ENCODE results near the gene TPSD1. TPM values are rescaled to one million over a fixed set of nuclear protein-coding genes. Genes with fewer than 3 reads are reported as not detected.
"Not testable (repeated sequence)": the region's sequence is repeated elsewhere in the genome, so short reads cannot be mapped to it uniquely, and the experiment has no call there.

TPSD1 gene
- total RNA-seq: 5.0 TPM

DNA sequence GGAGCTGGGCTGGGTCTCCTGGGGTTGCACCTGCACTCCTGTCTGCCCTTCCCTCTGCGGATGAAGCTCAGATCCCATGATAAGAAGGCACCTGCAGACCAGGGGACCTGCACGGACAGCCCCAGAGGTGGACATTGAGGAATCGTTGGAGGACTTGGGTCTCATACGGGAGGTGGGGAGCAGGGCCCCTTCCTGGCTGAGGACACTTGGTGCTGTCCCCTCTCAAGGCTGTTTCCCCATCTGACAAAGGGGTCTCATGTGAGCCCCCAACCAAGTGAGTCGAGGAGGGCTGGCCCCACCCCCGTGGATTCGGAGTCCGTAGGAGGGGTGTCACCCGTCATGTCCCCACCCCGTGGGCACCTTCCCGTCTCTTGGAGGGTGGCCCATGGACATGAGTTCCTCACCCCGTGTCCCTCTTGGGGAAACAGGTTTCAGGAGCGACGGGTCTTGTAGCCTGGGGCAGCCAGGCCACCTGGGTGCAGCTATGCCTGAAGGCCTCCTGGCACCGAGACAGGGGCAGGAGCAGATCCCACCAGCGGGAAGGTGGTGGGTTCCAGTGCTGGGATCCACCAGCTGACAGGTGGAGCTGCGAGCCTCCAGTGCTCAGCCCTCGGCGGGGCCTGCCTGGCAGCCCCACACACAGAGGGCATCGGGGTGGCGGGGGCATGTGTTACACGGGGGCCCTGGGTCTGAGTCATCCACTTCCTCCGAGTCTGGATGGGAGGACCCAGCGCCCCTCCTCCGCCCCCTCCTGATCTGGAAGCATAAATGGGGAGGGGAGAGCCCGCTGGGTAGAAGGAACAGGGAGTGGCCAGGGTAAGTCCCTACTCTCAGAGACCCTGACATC lies at the start of gene TPSD1:
TPSD1 (plus strand) TSS at position 794 of the 847 bp plus-strand sequence. CDS start 212 bp downstream, outside the sequence.
- DNase-seq (ENCODE audit: low spot score): not testable (repeated sequence)

DNA sequence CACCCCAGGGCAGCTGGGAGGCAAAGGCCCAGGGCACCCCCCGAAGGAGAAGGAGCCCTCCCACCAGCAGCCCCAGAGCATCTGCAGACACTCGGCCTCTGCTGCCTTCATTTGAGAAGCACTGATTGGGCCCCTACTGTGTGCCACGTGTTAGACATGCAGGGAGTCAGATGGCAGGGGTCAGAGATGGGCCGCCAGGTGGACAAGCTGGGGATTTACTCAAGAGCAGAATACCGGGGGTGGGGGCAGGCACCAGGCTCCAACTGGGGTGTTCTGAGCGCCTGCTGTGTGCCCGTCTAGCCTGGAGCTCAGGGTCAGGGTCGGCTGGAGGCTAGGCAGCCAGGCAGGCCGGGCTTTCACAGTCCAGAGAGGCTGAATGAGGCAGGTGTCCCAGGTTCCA lies 49.5 kb upstream of the TPSD1 start:
- no peak for DNase-seq (ENCODE audit: low spot score)

DNA sequence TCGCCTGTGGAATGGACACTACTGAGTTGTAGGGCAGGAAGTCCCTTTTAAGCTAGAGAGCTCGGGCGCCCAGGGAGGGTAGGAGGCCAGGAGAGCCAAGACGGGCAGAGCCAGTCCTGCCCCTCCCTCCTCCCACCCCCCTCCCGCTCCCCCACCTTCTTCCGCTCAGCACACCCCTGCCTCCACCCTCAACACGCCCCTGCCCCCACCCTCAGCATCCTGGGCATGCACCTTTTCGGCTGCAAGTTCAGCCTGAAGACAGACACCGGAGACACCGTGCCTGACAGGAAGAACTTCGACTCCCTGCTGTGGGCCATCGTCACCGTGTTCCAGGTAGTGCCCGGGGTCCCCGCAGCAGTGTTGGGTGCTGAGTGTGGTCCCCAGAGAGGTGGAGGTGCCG lies 49.1 kb upstream of the TPSD1 start:
- no peak for DNase-seq (ENCODE audit: low spot score)

DNA sequence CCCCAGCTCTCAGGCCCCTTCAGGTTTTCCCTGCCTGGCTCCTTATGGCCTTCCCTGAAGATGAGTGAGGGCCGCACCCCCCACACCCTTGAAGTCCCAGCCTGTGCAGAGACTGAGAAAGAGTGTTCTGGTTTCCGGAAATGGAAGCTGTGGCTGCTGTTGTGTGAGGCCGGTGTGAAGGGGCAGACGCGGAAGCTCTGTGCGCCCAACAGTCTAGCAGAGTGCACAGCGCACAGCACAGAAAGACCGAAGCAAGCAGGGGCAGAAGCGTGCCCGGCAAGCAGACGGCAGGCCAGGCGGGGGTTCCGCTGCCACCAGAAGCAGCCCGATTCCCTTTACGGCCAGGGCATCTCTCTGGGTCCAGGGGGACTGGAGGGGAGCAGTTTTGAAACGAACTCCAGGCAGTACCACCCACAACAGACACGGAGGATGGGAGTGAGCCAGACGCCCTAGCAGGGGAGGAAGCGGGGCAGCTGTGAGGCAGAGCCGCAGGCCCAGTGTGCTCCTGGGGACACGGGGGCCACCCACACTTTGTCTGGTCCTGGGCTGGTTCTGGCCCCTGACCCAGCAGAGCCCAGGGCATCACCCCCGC lies 47.5 kb upstream of the TPSD1 start:
- DNase-seq (ENCODE audit: low spot score): no peak

DNA sequence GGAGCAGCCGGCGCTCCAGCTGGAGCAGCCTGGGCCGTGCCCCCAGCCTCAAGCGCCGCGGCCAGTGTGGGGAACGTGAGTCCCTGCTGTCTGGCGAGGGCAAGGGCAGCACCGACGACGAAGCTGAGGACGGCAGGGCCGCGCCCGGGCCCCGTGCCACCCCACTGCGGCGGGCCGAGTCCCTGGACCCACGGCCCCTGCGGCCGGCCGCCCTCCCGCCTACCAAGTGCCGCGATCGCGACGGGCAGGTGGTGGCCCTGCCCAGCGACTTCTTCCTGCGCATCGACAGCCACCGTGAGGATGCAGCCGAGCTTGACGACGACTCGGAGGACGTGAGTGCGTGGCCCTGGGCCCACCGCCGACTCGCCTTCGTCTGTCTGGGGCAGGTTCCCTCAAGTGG lies 46.8 kb upstream of the TPSD1 start:
- DNase-seq (ENCODE audit: low spot score): no peak

DNA sequence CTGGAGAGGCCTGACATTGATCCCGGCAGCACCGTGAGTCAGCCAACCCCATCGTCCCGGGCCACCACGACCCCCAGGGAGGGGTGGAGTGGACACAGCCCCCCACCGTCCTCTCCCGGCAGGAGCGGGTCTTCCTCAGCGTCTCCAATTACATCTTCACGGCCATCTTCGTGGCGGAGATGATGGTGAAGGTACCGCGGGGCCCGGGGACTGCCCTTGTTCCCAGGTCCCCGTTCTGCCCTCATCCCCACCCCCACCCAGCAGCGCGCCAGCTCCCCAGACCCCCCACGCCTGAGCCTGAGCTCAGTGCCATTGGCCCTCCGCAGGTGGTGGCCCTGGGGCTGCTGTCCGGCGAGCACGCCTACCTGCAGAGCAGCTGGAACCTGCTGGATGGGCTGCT lies 45.4 kb upstream of the TPSD1 start:
- DNase-seq (ENCODE audit: low spot score): no peak

DNA sequence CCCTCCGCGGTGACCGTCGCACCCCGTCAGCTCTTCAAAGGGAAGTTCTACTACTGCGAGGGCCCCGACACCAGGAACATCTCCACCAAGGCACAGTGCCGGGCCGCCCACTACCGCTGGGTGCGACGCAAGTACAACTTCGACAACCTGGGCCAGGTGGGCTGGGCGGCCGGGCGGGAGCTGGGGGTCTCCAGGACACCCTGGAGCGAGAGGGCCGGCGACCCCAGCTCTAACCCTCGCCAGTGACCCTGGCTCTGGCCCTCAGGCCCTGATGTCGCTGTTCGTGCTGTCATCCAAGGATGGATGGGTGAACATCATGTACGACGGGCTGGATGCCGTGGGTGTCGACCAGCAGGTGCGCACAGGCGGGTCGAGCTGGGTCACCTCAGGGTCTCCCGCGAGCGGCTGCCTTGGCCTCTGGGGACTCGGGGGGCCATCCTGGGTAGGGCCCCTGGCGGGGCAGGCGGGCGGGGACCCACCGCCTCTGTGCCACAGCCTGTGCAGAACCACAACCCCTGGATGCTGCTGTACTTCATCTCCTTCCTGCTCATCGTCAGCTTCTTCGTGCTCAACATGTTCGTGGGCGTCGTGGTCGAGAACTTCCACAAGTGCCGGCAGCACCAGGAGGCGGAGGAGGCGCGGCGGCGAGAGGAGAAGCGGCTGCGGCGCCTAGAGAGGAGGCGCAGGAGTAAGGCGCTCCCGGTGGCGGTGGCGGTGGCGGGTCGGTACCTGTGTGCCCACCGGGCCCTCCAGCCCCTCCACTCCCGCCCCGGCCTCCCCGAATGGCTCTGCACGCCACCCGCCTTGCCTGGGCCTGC lies 44.2 kb upstream of the TPSD1 start:
- DNase-seq (ENCODE audit: low spot score): no peak

DNA sequence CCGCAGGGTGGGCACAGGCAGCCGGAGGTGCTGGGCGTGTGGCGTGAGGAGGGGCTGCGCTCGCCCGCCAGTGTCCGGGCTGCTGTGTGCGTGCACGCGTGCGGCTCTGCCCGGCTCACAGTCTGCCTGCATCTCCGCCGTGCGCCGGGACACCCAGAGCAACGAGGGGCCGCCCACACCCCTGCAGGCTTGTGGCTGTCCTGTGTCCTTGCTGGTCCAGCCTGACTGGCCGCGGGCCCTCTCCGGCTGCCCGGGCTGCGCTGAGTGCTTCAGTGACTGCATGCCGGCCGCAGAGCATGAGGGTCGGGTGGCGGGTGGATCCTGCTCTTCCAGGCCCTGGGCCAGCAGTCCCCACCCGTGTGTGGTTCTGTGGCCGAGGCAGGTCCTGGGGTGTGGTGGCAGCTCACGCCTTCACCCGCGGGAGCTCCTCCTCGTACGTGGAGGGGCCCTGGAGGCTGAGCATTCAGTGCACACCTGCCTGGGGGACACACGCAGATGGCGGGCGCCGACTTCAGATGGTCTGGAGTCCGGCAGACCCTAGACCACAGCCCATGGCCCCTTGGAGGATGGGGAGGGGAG lies 43.2 kb upstream of the TPSD1 start:
- no peak for DNase-seq (ENCODE audit: low spot score)

DNA sequence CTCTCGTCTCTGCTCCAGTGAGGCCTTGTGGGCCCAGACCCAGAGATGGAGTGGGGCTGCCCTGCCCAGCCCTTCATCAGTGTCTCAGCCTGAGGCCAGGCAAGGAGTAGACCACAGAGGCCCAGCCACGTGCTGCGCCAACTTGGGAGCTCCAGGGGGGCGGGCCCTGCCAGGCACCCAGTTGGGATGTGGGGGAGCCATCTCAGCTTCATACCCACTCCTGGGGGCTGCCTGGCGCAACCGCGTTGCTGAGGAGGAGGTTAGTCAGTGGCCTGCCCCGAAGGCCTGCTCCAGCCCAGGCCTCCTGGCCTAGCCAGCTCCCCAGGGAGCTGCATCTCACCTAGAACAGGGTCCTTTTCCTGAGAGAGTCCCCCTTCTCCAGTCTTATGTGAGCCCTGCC lies 42.6 kb upstream of the TPSD1 start:
- no peak for DNase-seq (ENCODE audit: low spot score)

DNA sequence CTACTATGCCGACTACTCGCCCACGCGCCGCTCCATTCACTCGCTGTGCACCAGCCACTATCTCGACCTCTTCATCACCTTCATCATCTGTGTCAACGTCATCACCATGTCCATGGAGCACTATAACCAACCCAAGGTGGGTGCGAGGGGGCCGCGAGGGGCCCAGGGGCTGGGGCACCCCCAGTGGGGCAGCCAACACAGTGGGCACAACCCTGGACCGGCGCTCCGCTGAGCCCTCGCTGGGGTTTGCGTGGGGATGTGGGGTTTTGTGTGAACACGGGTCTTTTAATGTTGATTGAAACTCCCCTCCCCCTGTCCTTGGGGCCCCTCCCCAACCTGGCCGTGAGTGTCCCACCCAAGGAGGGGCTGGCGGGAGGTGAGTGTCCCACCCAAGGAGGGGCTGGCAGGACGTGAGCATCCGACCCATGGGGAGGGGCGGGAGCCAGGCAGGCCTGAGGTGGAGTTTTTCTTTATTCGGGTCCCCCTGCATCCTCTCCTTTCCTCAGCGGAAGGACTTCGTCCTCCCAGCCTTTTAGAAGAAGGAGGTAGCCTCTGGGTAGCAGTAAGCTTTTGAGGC lies 42.0 kb upstream of the TPSD1 start:
- no peak for DNase-seq (ENCODE audit: low spot score)

DNA sequence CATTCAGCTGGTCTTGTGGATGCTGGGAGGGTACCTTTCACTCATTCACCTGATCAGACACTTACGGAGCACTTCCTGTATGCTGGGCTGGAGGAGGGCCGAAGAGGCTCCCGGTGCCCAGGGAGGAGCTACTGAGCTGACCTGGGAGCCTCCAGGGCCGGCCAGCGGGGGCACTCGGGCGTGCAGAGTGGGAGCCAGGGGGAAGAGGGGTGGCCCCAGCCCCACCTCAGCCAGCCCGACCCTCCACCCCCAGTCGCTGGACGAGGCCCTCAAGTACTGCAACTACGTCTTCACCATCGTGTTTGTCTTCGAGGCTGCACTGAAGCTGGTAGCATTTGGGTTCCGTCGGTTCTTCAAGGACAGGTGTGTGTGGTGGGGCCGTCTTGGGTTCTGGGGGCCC lies 41.1 kb upstream of the TPSD1 start:
- DNase-seq (ENCODE audit: low spot score): no peak

DNA sequence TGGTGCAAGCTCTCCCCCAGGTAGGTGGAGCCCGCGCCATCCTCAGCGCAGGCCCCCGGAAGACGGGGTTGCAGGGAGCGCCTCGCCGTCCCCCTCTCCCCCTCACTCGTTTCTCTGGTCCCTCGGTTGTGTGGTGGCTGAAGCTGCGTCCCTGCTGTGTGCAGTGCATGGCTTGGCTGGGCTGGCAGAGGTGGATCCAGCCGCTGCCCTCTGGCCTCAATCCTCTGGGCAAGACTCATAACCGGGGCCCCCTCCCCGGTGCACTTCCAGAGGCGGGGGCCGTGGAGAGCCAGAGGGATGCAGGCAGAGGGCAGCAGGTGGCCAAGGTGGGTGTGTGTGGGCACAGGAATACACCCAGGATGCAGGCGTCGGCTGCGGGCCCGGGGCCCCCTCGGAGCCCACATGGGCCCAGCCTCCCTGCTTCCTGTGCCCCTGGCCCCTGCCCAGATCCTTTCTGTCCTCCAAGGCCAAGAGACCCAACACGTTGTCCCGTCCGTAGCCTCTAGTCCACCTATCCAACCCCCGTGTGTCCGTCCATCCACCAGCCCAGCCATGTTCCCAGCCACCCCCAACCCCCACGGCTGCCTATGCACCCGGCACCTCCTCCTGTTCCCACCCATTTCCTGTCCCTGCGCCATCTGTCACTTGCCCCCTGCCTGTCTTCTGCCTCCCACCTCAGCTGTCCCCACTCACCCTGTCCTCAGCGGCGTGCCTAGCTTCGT lies 40.1 kb upstream of the TPSD1 start:
- no peak for DNase-seq (ENCODE audit: low spot score)

DNA sequence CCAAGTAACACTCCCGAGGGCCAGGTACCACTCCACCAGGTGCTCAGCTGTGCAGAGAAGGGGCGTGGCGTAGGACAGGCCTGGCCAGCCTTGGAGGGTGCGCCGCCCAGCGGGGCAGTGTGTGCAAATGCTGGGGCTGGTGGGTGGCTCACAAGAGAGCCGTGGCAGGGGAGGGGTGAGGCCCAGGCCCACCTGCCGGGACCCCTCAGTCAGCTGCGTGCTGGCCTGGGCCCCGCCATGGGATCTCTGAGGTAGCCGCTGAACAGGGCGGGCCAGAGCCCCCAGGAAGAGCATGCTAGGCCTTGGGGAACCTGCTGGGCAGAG lies 39.6 kb upstream of the TPSD1 start:
- DNase-seq (ENCODE audit: low spot score): no peak

DNA sequence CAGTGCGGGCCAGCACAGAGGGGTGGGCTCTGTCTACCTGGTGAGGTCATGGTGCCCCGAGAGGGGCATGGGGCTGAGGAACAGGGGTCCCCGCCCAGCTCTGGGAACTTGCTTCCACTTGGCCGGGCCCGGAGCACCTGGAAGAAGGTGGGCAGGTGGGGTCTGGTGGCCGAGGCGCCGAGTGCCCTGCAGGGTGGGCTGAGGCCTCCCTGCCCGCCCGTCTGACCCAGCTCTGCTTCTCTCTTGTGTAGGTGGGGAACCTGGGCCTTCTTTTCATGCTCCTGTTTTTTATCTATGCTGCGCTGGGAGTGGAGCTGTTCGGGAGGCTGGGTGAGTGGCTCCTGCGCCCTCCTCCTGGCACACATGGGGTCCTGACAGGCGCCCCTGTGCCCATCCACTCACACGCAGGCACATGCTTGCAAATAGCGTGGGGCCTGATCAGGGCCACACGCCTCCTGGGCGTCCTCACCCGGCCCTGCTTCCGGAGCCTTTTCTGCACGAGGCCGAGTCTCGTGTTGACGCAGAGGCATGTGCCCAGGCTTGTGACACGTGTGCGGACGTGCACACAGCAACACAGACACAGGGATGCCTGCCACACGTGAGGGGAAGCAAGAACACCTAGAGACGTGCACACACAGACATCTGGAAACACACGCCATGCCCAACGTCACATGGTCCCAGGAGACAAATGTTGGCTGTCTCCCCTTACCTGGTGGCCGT lies 39.0 kb upstream of the TPSD1 start:
- DNase-seq (ENCODE audit: low spot score): no peak

DNA sequence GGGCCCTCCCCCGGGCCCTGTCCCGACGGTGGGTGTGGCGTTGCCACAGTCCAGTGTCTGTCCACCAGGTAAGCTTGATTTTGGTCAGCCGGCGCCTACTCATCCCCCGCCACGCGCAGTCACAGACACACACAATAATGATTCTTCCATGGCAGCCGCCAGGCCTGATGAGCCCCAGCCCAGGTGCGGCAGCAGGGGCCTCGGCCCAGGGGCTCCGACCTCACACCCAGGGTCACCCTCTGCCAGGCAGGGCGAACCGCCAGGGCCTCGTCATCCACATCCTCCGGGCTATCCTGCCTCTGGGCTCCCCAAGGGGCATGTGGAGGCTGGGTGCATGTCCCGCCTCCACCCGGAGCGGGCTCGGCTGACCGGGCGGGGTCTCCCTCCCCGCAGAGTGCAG lies 38.3 kb upstream of the TPSD1 start:
- DNase-seq (ENCODE audit: low spot score): no peak

DNA sequence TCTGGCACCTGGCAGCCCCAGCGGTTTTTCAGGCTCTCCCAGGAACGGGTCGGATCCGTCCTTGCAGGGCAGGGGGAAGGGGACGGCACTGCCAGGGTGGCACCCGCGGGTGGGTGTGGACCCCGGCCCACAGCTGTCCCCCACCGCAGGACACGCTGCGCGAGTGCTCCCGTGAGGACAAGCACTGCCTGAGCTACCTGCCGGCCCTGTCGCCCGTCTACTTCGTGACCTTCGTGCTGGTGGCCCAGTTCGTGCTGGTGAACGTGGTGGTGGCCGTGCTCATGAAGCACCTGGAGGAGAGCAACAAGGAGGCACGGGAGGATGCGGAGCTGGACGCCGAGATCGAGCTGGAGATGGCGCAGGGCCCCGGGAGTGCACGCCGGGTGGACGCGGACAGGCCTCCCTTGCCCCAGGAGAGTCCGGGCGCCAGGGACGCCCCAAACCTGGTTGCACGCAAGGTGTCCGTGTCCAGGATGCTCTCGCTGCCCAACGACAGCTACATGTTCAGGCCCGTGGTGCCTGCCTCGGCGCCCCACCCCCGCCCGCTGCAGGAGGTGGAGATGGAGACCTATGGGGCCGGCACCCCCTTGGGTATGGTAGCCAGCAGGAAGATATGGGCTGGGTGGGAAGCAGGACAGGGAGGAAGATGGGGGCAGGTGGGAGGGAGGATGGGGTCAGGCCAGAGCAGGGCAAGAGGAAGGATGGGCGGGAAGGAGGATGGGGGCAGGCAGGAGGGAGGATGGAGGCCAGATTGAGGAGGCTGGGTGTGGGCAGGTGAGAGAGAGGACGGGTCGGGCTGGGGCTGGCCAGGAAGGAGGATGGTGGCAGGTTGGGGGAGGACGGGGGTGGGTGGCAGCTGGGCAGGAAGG lies 37.6 kb upstream of the TPSD1 start:
- DNase-seq (ENCODE audit: low spot score): no peak

DNA sequence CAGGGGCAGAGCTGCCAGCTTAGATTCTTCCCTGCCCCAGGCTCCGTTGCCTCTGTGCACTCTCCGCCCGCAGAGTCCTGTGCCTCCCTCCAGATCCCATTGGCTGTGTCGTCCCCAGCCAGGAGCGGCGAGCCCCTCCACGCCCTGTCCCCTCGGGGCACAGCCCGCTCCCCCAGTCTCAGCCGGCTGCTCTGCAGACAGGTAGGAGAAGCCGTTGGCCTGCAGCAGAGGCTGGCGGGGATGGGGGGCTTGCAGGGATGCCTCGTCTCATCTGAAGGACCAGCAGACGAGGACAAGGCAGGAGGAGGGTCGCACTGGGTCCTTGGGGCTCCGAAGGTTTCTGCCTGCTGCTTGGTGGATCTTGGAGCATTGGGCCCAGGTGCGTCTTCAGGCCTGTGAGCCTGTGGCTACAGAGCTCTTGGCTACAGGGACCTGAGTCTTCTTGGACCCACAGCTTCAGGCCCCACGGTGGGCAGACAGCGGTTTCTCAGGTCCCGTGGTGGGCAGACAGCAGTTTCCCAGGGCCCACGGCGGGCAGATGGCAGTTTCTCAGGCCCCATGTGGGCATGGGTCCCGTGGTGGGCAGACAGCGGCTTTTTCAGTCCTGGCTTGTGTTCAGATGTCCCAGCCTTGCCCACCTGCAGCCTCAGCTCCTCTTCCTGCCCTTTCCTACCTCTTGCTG lies 36.8 kb upstream of the TPSD1 start:
- no peak for DNase-seq (ENCODE audit: low spot score)

DNA sequence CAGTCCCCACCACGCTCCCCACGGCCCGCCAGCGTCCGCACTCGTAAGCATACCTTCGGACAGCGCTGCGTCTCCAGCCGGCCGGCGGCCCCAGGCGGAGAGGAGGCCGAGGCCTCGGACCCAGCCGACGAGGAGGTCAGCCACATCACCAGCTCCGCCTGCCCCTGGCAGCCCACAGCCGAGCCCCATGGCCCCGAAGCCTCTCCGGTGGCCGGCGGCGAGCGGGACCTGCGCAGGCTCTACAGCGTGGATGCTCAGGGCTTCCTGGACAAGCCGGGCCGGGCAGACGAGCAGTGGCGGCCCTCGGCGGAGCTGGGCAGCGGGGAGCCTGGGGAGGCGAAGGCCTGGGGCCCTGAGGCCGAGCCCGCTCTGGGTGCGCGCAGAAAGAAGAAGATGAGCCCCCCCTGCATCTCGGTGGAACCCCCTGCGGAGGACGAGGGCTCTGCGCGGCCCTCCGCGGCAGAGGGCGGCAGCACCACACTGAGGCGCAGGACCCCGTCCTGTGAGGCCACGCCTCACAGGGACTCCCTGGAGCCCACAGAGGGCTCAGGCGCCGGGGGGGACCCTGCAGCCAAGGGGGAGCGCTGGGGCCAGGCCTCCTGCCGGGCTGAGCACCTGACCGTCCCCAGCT lies 35.7 kb upstream of the TPSD1 start:
- no peak for DNase-seq (ENCODE audit: low spot score)

Measured in ureter (tissue), 1 donor.